DND-41 (cell line): ENCODE measurements around the gene KDM6B.

ENCODE experiments used
- ATAC-seq: fragments of 200-7000 bp; cut with Tn5 transposase; 3 replicates; pipeline ENCODE4 v1.9.1; 2021; ENCODE audit warnings: low read depth; ENCODE audit not compliant: insufficient read depth
- DNase-seq: peaks from one replicate; pipeline ENCODE4 v3.0.0-alpha.2; 2020
- H2AFZ ChIP-seq: 2 replicates; pipeline ENCODE4 v1.6.0; 2012; ENCODE audit warnings: low read depth, low read length
- H3K27ac ChIP-seq: 2 replicates; pipeline ENCODE4 v1.5.1; 2012; ENCODE audit warnings: low read length, inconsistent platforms
- H3K27me3 ChIP-seq: fragments of 200-600 bp; sonication (generic); 2 replicates; pipeline ENCODE4 v1.6.0; 2012; ENCODE audit warnings: low read length, mild to moderate bottlenecking, inconsistent platforms; ENCODE audit not compliant: insufficient read depth, poor library complexity
- H3K36me3 ChIP-seq: 2 replicates; pipeline ENCODE4 v1.5.1; 2012; ENCODE audit warnings: low read length, inconsistent platforms; ENCODE audit not compliant: insufficient read depth
- H3K4me1 ChIP-seq: 2 replicates; pipeline ENCODE4 v1.5.1; 2012; ENCODE audit warnings: mild to moderate bottlenecking, low read length; ENCODE audit not compliant: insufficient read depth
- H3K4me2 ChIP-seq: 2 replicates; pipeline ENCODE4 v1.6.0; 2012; ENCODE audit warnings: mild to moderate bottlenecking, moderate library complexity, low read length, inconsistent platforms; ENCODE audit not compliant: insufficient read depth
- H3K4me3 ChIP-seq, 2 experiments: fragments of 200-600 bp in 1 of 2; shearing (Covaris generic) in 1 of 2; 2 replicates each; pipeline ENCODE4 v1.5.1; 2012 to 2016; ENCODE audit warnings: inconsistent platforms in 2 of 2, low read length in 2 of 2, mild to moderate bottlenecking in 2 of 2, low read depth in 1 of 2, moderate library complexity in 1 of 2
- H3K79me2 ChIP-seq: 2 replicates; pipeline ENCODE4 v1.6.0; 2012; ENCODE audit warnings: low read length, inconsistent platforms; ENCODE audit not compliant: insufficient read depth
- H3K9ac ChIP-seq: 2 replicates; pipeline ENCODE4 v1.6.0; 2012; ENCODE audit warnings: low read depth, mild to moderate bottlenecking, inconsistent platforms, low read length, moderate library complexity
- H3K9me3 ChIP-seq: 2 replicates; pipeline ENCODE4 v1.5.1; 2012; ENCODE audit warnings: low read length, moderate library complexity, mild to moderate bottlenecking, inconsistent platforms; ENCODE audit not compliant: insufficient read depth, severe bottlenecking
- H4K20me1 ChIP-seq: 2 replicates; pipeline ENCODE4 v1.6.0; 2012; ENCODE audit warnings: low read length; ENCODE audit not compliant: insufficient read depth
- EZH2 ChIP-seq: IDR thresholded peaks from 3 replicates; pipeline ENCODE4 v1.6.1; 2012; ENCODE audit warnings: borderline replicate concordance, low read depth, mild to moderate bottlenecking, moderate library complexity, low read length, inconsistent platforms; ENCODE audit not compliant: severe bottlenecking
- TF ChIP-seq, protein P1 (sequence below): IDR thresholded peaks from 2 replicates; pipeline ENCODE4 v1.5.1; 2012; ENCODE audit warnings: borderline replicate concordance, low read length, moderate library complexity, mild to moderate bottlenecking; ENCODE audit not compliant: poor library complexity, severe bottlenecking; ENCODE audit errors: extremely low read depth

Gene KDM6B

DNA sequence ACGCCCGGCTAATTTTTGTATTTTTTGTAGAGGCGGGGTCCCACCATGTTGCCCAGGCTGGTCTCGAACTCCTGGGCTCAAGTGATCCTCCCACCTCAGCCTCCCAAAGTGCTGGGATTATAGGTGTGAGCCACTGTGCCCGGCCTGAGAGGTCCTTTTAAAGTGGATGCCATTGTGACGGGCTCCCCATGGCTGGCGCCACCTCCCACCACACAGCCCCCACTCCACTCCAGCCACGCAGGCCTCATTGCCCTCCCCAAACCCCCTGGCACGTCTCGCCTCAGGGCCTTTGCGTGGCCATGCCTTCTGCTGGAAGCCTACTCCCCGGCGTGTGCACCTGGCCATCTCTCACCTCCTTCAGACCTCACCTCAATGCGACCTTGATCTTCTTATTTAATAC is 11.9 kb upstream of the KDM6B start:
- DNase-seq (no peak), ATAC-seq (no peak)
- no peak for TF ChIP-seq EZH2
- TF ChIP-seq, protein P1, sequence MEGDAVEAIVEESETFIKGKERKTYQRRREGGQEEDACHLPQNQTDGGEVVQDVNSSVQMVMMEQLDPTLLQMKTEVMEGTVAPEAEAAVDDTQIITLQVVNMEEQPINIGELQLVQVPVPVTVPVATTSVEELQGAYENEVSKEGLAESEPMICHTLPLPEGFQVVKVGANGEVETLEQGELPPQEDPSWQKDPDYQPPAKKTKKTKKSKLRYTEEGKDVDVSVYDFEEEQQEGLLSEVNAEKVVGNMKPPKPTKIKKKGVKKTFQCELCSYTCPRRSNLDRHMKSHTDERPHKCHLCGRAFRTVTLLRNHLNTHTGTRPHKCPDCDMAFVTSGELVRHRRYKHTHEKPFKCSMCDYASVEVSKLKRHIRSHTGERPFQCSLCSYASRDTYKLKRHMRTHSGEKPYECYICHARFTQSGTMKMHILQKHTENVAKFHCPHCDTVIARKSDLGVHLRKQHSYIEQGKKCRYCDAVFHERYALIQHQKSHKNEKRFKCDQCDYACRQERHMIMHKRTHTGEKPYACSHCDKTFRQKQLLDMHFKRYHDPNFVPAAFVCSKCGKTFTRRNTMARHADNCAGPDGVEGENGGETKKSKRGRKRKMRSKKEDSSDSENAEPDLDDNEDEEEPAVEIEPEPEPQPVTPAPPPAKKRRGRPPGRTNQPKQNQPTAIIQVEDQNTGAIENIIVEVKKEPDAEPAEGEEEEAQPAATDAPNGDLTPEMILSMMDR, result no peak
- Histone ChIP-seq H3K27me3 (peaks cover 16% of the 10 kb centered on the region), H2AFZ (no peak overlapping the region), H3K9me3 (no peaks in the 10 kb centered on the region), H3K4me1 (no peaks in the 10 kb centered on the region), H3K79me2 (no peaks in the 10 kb centered on the region), H3K4me3 (no peak overlapping the region), H3K9ac (no peak overlapping the region), H3K4me2 (no peak overlapping the region), H3K27ac (no peak overlapping the region), H4K20me1 (no peaks in the 10 kb centered on the region), H3K36me3 (no peaks in the 10 kb centered on the region)

DNA sequence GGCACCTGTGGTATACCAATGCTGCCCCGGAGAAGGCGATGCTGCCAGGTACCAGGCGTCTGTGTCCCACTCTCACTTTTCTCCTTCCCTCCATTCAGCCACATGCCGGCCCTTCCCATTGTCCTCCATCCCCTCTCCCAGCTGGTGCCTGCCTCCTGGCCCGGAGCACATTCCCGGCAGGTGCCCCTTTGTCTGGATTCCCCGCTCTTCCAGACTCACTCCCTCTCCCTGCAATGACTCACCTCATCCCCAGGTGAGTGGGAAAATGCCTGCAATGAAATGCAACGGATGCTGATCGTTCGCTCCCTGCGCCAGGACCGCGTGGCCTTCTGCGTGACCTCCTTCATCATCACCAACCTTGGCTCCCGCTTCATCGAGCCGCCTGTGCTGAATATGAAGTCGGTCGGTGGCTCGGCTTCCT is 10.4 kb upstream of the KDM6B start:
- ATAC-seq (no peak), DNase-seq (no peak)
- no peaks in the 10 kb centered on the region for H3K9me3 ChIP-seq
- H3K9ac ChIP-seq, result no peak overlapping the region
- H2AFZ ChIP-seq, result no peak overlapping the region
- H3K79me2 ChIP-seq, result no peaks in the 10 kb centered on the region
- TF ChIP-seq, protein P1, result no peak
- TF ChIP-seq EZH2, result no peak
- H3K27me3 ChIP-seq, result peaks cover 10% of the 10 kb centered on the region
- no peak overlapping the region for H3K4me3 ChIP-seq
- no peaks in the 10 kb centered on the region for H4K20me1 ChIP-seq
- no peaks in the 10 kb centered on the region for H3K4me1 ChIP-seq
- H3K36me3 ChIP-seq, result no peaks in the 10 kb centered on the region
- H3K4me2 ChIP-seq, result no peak overlapping the region
- no peak overlapping the region for H3K27ac ChIP-seq

DNA sequence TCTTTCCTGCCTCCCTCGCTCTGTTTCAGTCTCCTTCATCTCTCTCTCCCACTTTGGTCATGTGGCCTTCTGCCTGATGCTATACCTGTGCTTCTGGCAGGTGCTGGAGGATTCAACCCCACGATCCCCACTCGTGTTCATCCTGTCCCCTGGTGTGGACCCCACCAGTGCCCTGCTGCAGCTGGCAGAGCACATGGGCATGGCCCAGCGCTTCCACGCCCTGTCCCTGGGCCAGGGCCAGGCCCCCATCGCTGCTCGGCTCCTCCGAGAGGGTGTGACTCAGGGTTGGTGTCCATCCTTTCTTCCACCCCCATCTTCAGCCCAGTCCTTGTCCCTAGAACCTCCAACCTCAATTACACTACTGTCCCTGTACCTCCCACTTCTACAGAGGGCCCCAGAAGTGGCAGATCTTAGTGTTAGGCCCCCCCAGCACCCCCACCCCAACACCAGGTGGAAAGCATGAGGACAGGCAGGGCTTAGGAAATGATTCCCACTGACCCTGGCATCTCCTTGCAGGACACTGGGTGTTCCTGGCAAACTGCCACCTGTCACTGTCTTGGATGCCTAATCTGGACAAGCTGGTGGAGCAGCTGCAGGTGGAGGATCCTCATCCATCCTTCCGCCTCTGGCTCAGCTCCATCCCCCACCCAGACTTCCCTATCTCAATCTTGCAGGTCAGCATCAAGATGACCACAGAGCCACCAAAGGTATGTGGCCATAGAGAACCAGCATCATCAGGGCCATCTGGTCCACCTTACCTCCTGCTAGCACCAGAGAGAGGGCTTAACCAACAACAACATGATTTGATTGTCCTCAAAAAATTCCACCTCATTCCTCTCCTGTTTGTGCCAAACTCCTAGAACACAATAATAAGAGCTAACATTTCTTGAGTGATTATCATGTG is 9.7 kb upstream of the KDM6B start:
- DNase-seq (no peak), ATAC-seq (no peak)
- Histone ChIP-seq H3K27me3 (peaks cover 4% of the 10 kb centered on the region), H4K20me1 (no peaks in the 10 kb centered on the region), H3K4me1 (no peaks in the 10 kb centered on the region), H3K9ac (no peak overlapping the region), H3K4me2 (no peak overlapping the region), H3K9me3 (no peaks in the 10 kb centered on the region), H3K27ac (no peak overlapping the region), H3K79me2 (no peaks in the 10 kb centered on the region), H3K4me3 (no peak overlapping the region), H3K36me3 (no peaks in the 10 kb centered on the region), H2AFZ (no peak overlapping the region)
- no peak for TF ChIP-seq EZH2
- TF ChIP-seq, protein P1, result no peak
